HG03460 (cell line): Measurements from ENCODE around the gene SP140.
"Not testable (repeated sequence)": the region's sequence is repeated elsewhere in the genome, so short reads cannot be mapped to it uniquely, and the experiment has no call there.

ENCODE experiments used
- ATAC-seq: cut with Tn5 transposase; IDR thresholded peaks from one replicate; pipeline ENCODE4 v1.9.1; 2021; ENCODE audit not compliant: unreplicated experiment

The SP140 gene

DNA sequence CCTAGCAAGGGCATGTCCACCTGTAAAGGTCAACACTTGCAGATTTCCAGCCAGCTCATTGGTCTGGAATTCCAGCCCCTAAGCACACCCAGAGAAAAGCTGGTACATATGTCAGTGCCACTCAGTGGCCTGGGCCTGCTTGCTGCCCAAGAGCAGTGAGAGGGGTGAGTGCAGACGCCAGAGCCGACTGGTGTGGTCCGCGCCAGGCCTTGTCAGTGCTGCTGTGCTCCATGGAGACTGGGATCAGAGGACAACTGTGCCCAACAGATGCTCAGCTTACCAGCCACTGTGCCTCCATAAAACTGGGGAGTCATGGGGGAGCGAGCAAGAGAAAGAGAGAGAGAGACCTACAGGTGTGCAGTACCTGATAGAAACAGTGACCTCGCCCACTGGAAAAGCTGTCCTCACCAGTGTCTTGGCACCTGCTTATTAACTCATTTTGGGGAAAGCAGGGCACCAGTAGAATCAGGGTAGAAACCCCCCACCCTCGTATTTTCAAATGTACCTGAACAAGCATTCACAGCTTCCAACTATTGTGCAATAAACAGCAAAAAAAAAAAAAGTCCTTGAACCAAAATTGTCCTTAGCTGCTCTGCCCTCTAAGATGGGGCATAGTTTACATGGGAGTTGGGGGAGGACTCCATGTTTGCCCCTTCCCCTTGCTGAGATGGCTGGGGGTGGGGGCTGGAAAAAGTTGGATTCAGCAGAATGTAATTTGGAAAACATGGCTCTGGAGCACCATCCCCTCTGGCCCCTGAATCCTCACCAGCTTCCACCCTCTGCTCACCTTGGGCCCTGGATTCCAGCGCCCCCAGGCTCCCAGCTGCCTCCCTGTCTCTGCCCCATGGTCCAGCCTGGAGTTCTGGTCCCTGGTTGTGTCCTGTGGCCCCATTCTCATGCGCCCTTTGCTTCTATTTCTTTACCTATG is 100.0 kb downstream of the SP140 start:
- no peak for ATAC-seq

DNA sequence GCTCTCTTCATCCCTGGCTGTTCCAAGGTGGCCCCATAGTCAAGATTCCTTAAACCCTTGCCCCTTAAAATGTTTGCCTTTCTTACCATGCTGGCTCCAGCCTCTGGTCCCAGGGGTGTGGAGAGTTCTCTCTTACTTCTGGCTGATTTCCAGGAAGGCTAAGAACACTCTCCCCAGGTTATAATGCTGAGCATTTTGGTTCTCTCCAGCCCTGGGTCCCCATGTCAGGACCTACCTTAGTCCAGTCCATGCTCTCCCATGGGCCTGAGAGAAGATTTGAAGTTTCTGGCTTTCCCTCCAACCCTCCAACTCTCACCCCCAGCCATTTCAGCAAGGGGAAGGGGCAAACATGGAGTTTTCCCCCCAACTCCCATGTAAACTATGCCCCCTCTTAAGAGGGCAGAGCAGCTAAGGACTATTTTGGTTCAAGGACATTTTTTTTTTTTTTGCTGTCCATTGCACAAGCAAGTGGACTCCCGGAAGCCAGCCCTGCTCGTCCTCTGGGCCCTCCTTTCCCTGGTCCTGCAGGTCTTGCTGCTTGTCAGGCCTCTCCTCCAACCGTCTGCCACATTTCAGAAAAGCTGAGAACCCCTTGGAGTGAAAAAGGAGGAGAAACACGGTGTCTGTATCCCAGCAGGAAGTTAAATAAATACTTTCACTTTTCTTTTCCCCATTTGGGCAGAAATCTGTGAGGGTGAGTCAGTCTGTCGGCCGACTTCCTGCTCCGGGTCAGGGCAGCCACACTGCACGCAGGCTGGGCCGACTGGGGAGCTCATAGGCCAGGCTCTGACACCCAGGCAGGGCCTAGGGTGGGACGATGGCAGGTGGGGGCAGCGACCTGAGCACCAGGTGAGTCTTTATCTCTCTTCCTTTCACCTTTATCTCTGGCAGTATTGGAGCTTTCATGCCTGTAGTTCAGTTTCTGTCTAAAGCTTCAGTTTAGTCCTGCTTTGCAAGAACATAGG is 101.2 kb downstream of the SP140 start, which contains the start of gene SP140L:
Gene SP140L (plus strand): TSS at position 741 of the 965 bp plus-strand sequence. CDS start 77 bp downstream, at position 818.
- ATAC-seq = peak; percentile 92

DNA sequence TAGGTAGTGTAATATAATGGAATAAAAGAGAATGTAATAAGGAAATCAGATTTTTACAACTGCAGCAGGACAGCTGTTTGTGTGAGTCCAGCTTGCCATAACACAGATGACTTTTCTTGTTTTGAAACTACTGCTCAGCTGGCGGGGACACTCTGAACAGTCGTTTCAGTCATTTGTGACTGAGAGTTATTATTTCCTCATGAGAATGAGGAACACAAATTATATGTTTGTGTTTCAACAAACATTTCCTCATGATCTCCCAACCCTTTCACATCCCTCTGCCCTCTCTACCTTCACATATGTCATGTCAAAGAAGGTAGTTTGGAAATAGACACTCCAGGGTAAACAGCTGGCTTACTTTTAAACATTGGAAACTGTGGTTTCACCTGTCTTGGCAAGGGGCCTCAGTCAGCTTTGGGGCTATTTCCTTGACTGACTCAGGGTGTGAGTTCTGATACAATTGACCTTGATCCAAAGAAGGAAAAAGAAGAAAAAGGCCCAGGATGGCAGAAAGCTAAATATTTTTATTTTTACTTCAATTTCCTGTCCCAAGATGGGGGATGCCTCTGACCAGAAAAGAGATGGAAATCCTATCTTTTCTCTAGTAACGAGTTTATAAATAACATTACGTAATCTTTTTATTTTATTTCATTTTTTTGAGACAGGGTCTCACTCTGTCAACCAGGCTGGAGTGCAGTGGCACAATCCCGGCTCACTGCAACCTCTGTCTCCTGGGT is 102.0 kb downstream of the SP140 start:
- ATAC-seq = peak; percentile 65

DNA sequence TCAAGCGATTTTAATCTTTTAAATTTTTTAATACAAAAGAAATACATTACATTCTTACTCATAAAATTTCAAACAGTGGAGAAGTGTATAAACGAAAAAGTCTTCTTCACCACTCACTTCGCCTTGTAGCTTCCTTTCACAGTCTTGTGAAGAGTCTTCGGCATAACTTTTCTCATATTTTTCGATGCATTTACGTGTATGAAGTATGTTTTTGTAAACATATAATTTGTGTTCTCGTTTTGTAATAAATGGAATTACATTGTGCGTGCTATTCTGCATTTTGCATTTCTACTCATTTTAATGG is 102.6 kb downstream of the SP140 start:
- ATAC-seq = no peak

DNA sequence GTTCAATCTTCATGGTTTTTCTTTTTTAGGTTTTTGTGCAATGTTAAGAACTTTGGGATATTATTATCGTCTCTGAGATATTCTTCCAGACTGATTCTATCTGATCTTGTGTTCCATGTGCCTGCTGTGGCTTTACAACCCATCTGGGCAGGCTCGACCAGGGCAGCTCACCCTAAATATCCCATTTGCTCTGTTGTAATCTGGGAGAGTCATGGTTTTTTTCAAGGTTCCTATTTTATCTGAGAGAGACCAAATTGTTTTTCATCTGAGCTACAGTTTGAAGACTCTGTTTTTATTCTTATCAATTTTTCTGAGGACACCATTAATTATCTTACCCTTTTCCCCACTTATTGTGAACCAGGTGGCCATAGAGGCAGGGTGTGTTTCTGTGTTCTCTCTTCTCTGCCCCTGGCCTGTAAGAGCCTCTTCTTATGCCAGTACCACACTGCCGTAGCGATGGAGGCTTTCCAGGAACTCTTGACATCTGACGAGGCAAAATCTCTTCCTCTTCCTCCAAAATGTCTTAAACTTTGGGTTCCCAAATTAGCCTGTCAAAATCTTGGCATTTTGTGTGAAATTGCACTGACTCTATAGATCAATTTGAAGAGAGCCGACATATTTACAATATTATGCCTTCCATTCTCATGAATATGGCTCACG is 104.5 kb downstream of the SP140 start:
- no peak for ATAC-seq

DNA sequence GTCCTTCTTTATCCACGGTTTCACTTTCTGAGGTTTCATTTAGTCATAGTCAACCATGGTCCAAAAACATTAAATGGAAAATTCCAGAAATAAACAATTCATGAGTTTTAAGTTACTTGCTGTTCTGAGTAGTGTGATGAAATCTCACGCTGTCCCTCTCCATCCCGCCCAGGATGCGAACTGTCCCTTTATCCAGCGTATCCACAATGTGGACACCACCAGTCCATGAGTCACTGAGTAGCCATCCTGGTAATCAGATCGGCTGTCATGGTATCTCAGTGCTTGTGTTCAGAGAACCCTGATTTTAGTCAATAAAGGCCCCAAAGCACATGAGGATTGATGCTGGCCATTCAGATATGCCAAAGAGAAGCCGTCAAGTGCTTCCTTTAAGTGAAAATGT is 105.2 kb downstream of the SP140 start:
- ATAC-seq = no peak

DNA sequence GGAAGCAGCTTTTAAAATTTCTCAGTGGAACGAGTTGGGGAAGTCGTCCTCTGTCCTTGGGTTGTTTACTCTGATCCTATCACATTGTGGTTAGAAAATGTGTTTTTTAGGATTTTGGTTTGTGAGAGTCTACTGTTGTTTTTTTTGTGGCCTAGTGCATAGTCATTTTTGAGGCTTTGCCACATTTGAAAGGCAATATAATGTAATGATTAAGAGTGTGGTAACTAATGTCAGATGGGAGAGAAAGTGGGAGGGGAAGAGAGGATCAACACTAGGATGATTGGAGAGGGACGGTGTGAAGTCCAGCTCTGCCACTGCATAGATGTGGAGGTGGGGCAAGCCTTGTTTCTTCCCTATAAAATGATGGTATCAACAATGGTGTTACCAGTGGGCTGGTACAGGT is 109.9 kb downstream of the SP140 start:
- no peak for ATAC-seq

DNA sequence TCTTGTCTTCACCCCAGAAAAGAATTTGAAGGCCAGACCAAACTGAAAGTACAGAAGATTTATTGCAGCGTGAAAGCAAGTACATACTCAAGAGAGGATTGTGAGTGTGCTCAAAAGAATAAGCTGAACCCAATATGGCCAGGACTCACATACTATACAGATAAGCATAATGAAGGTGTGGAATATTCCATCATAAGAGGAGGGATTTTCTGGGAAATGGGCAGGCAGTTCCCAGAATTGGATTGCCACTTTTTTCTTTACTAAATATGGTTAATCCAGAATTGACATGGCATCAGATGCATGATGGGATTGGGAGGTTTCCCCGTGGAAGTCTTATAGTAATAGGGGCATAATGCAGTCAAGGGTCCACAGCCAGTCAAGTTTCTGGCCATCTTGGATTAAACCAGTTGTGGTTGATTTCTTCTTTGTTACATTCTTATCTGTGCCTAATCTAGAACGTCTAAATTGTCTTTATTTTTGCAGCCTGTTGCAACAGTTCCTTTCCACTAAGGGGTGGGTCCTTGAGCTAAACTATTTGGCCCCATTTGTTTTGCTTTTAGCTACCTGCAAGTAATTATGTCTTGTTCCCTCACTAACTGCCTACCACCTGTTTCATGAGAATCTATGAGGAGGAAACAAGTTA is 110.4 kb downstream of the SP140 start:
- no peak for ATAC-seq

DNA sequence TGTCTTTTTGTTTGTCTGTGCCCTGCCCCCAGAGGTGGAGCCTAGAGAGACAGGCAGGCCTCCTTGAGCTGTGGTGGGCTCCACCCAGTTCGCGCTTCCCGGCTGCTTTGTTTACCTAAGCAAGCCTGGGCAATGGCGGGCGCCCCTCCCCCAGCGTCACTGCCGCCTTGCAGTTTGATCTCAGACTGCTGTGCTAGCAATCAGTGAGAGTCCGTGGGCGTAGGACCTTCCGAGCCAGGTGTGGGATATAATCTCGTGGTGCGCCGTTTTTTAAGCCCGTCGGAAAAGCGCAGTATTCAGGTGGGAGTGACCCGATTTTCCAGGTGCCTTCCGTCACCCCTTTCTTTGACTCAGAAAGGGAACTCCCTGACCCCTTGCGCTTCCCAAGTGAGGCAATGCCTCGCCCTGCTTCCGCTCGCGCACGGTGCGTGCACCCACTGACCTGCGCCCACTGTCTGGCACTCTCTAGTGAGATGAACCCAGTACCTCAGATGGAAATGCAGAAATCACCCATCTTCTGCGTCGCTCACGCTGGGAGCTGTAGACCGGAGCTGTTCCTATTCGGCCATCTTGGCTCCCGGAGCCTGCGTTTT is 116.5 kb downstream of the SP140 start:
- ATAC-seq = not testable (repeated sequence)

DNA sequence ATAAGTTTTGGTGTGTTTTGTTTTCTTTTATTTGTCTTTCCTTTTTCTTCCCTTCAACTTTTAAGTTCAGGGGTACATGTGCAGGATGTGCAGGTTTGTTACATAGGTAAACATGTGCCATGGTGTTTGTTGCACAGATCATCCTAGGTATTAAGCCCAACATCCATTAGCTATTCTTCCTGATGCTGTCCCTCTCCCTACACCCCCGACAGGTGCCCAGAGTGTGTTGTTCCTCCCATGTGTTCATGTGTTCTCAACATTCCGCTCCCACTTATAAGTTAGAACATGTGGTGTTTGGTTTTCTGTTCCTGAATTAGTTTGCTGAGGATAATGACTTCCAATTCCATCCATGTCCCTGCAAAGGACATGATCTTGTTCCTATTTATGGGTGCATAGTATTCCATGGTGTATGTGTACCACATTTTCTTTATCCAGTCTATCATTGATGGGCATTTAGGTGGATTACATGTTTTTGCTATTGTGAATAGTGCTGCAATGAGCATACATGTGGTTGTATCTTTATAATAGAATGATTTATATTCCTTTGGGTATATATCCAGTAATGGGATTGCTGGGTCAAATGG is 117.6 kb downstream of the SP140 start:
- not testable (repeated sequence) for ATAC-seq

DNA sequence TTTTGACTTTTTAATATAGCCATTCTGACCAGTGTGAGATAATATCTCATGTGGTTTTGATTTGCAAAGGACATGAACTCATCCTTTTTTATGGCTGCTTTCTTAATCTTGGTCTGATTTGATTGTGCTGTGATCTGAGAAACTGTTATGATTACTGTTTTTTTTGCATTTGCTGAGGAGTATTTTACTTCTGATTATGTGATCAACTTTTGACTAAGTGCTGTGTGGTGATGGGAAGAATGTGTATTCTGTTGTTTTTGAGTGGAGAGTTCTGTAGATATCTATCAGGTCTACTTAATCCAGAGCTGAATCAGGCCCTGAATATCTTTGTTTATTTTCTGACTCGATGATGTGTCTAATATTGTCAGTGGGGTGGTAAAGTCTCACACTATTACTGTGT is 118.2 kb downstream of the SP140 start:
- no peak for ATAC-seq

DNA sequence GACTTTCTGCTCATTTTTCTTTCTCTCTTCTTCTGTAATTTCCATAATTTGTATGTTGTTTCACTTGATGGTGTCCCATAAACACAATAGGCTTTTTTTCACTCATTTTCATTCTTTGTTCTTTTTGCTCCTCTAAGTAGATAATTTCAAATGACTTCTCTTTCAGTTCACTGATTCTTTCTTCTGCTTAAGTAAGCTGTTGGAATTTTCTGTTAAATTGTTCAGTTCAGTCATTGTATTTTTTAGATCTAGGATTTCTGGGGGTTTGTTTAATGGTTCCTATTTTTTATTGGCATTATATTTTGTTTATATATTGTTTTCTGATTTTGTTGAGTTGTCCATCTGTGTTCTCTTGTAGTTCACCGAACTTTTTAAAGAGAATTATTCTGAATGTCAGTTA is 120.9 kb downstream of the SP140 start:
- ATAC-seq = no peak

DNA sequence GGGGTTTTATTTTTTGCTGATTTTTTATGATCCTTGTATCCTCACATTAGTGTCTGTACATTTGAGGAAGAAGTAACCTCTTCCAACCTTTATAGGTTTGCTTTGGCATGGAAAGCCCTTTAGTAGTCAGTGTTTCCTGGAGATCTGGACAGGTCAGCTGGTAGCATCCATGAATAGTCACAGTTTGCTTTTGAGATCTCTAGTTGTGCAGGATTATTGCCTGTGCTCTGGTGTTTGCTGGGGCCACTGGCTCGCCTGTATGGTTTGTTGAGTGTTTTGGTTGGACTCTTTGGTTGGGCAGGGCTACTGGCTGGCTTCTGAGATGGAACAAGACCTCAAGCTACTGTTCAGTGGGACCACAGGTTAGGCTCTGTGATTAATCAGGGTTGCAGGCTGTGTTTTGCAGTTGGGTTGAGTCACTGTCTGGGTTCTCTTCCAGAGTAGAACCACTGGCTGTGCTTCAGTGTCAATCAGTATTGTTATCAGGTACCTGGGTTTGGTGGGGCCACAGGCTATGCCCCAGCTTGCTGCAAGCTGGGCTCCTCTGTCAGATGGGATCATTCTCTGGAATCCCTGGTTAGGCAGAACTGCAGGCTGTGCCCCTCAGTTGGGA is 121.5 kb downstream of the SP140 start:
- no peak for ATAC-seq

DNA sequence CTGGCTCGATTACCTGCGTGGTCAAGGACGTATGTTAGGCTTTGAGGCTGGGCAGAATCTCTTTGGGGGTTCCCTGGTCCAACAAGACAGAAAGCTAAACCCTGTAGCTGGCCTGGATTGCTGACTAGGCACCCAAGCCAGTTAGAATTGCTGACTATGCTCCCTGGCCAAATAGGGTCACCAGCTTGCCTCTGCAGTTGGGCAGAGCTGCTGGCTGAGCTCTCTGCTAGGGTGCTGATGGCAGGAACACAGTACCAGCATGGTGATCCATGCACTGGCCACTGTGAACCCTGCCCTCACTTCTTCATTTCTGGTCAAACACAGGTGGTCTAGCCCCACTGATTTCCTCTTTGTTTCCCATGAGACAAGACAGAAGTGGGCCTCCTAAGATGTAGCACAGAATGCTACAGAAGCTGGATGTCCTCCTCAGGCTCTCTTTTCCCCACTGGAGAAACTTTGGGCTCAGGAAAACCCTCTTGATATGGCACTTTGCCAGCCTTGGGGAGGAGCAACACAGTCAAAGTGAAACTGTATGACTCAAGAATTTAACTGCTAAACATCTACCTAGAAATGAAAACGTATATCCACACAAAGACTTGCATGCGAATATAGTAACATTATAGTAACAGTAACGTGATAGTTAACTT is 122.2 kb downstream of the SP140 start:
- ATAC-seq = peak; percentile 53

DNA sequence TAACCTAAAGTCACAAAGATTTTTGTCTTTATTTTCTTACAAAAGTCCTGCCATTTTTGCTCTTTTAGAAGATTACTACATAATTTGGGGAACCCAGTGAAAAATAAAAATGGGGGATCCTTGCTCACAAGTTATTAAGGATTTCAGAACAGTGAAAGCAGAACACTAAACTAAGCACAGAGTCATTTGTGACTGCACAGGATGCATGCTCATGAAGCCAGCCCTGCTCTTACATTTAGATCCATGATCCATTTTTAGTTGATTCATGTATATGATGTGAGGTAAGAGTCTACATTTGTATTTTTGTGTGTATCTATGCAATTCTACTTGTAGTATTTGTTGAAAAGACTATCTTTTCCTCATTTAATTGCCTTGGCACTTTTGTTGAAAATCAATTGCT is 123.3 kb downstream of the SP140 start:
- no peak for ATAC-seq

DNA sequence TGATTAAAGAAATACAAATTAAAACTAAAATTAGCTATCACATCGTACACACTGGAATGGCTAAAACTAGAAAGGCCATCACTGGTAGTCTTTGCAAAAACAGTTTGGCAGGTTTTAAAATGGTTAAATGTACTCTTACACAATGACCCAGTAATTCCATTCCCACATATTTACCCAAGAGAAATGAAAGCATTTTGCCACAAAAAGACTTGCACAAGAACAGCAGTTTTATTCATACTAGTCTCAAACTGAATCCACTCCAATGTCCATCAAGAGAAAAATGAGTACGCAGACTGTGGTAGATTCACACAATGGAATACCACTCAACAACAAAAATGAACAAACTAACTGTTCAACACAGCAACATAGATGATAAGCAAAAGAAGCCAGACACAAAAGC is 130.5 kb downstream of the SP140 start:
- no peak for ATAC-seq

DNA sequence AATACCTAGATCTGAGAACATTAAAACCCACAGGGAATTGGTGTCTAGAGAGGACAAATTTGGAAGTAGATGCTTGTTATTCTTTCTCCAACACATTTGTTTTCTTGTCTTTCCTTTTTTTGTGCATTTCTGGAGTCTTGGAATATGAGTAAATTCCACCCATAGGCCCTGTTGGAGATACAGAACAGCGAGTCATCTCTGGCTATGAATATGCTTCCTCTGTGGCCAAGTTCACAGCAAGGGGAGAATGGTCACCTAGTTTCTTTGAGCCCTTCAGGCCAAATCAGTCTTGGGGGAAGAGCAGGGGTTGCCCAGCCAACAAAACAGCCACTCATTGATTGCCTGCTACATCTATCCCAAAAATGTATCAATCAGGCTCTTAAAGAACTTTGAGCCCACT is 132.8 kb downstream of the SP140 start:
- no peak for ATAC-seq

DNA sequence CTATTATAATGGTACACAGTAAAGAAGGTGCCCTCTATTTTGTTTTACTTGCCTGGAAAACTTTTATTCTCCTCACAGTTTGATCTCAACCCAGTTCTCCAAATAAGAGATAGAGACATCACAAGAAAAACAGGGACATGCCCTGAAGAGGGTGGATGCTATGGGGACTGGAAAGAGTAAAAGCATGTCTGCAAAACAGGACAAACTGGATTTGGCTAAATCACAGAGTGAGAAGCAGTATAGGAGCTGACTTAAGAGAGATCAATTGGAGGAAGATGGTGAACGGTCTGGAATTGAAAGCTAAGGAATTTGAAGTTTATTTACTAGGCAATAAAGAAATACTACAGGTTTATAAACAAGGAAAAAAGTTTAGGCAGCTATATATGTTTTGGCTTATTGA is 134.5 kb downstream of the SP140 start:
- ATAC-seq = no peak
